GM13977 (cell line): ENCODE measurements around the gene SF3B5.

Experiments used
- DNase-seq: peaks from one replicate; pipeline ENCODE4 v3.0.0; 2012; ENCODE audit warnings: low spot score
- in situ Hi-C: fragments of 300-500 bp; cut with MboI; formaldehyde crosslinking; loops from one replicate; pipeline ENCODE4 v1.12.0; 2022; ENCODE audit warnings: low sequenced_read_pairs, low pct_unique_long_range_greater_than_20kb, mixed read lengths, inconsistent platforms; ENCODE audit not compliant: unreplicated experiment
- TF ChIP-seq, protein P1 (sequence below): IDR thresholded peaks from 2 replicates; pipeline ENCODE4 v1.5.1; 2012; ENCODE audit warnings: mild to moderate bottlenecking, control low read depth; ENCODE audit not compliant: insufficient read depth; ENCODE audit errors: extremely low read depth, missing control alignments

The SF3B5 gene

DNA sequence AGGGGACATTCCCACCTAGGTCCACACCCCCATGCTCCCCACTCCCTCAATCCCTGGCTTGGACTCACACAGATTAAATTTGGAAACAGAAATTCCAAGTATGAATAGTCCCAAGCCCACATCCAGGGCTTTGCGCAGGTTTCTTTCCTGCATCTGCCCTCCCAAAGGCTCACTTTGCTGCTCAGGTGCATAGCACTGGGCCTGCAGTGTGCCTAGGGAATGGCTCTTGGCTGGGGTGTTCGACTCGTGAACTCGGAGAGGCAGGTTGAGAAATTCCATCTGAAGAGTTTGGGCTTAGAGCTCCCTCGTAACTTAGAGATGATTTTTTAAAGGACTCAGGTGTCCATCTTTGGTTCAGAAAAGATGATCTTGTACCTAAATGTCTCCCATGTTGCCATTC is 14.8 kb upstream of the SF3B5 start:
- TF ChIP-seq, protein P1, sequence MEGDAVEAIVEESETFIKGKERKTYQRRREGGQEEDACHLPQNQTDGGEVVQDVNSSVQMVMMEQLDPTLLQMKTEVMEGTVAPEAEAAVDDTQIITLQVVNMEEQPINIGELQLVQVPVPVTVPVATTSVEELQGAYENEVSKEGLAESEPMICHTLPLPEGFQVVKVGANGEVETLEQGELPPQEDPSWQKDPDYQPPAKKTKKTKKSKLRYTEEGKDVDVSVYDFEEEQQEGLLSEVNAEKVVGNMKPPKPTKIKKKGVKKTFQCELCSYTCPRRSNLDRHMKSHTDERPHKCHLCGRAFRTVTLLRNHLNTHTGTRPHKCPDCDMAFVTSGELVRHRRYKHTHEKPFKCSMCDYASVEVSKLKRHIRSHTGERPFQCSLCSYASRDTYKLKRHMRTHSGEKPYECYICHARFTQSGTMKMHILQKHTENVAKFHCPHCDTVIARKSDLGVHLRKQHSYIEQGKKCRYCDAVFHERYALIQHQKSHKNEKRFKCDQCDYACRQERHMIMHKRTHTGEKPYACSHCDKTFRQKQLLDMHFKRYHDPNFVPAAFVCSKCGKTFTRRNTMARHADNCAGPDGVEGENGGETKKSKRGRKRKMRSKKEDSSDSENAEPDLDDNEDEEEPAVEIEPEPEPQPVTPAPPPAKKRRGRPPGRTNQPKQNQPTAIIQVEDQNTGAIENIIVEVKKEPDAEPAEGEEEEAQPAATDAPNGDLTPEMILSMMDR, result no peak
- no peak for DNase-seq
- in situ Hi-C loops, result no loop called here

- DNase-seq, result no peak
- in situ Hi-C loops, result loop anchor here (10.0 kb wide), 1 partner anchor 379 kb away; no protein-coding TSS in a partner anchor
- TF ChIP-seq, protein P1, result no peak
Measured at GRCh38 chr6:144106206-144106605, 10.8 kb upstream of the SF3B5 start.

DNA sequence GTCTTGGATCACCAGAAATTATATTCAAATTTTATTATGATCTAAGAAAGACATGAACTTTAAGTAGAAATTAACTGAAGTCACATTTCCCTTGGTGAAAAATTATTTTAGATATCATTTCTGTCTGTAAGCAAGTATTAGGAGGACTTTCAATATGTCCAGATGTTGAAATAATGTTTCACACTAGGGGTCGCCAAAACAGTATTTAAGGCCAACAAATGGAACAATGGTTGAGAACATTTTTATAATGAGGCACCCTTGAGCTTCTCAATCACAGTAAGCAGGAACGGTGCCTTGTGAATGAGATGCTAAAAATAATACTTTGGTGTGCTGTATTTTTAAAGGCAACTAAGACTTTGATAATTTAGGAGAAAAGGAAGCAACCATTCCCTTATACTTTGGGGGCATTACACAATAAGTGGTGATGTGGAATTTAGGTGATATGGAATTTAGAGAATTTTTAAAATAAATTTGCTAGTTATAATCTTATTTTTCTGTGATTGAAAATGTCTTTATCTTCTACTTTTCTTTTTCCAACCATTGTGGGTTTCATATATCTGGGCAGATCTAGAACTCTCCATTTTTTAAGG is 9.6 kb upstream of the SF3B5 start:
- peak; percentile 64 for DNase-seq
- in situ Hi-C loops, result loop anchor here (10.0 kb wide), 1 partner anchor 380 kb away; no protein-coding TSS in a partner anchor
- TF ChIP-seq, protein P1, result peak; percentile 68

DNA sequence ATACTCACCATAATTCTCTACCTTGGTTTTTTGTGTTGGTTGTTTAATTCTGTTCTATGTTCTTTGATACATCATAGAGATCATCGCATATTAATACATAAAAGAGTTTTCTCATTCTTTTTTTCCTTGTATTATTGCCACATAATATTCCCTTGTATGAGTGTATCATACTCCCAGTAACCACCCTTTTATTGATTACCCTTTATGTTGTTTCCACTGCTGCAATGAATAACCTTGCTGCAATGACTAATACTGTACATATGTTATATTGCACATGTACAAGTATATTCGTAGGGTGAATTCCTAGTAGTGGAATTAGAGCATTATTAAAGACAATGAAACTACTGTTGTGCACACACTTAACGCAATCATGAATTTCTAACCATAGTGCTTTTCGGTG is 9.1 kb upstream of the SF3B5 start:
- TF ChIP-seq, protein P1, result no peak
- in situ Hi-C loops, result loop anchor here (10.0 kb wide), 1 partner anchor 380 kb away; no protein-coding TSS in a partner anchor
- DNase-seq, result no peak

DNA sequence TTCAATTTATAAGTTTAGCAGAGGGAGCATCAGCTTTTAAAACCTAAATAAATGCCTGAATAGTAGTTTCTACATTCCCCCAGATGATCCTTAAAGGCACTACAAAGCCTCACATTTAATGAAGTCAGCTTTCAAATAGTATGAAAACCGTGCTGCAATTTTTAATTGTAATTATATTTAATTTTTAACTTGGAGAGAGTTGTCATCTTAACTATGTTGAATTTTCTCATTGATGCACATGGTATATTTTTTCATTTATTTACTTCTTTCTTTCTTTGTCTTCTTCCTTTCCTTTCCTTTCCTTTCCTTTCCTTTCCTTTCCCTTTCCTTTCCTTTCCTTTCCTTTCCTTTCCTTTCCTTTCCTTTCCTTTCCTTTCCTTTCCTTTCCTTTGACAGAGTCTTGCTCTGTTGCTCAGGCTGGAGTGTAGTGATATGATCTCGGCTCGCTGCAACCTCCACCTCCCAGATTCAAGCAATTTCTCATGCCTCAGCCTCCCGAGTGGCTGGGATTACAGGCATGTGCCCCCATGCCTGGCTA is 7.7 kb upstream of the SF3B5 start:
- TF ChIP-seq, protein P1, result no peak
- no peak for DNase-seq
- in situ Hi-C loops, result loop anchor here (10.0 kb wide), 1 partner anchor 382 kb away; no protein-coding TSS in a partner anchor

GRCh38 chr6:144098993-144099392 is 3.6 kb upstream of the SF3B5 start:
- TF ChIP-seq, protein P1, result no peak
- in situ Hi-C loops, result loop anchor here (10.0 kb wide), 2 partner anchors 116 to 154 kb away; no protein-coding TSS in a partner anchor
- DNase-seq, result no peak
